Ishikawa (cell line): Measurements from ENCODE around the gene TRAIP.
A peak's percentile ranks its signal among the peaks of the same experiment; 100 is the strongest.

Source experiments
- CREB1 ChIP-seq: IDR thresholded peaks from 2 replicates; pipeline ENCODE4 v1.6.1; 2012; ENCODE audit warnings: low read depth
- EP300 ChIP-seq: IDR thresholded peaks from 2 replicates; pipeline ENCODE4 v1.6.1; 2012; ENCODE audit warnings: borderline replicate concordance
- RAD21 ChIP-seq: IDR thresholded peaks from 2 replicates; pipeline ENCODE4 v1.6.1; 2012; ENCODE audit warnings: low read depth
- TAF1 ChIP-seq: IDR thresholded peaks from 2 replicates; pipeline ENCODE4 v1.6.1; 2012; ENCODE audit warnings: low read depth, mild to moderate bottlenecking
- USF1 ChIP-seq: IDR thresholded peaks from 2 replicates; pipeline ENCODE4 v1.6.1; 2012

- TF ChIP-seq RAD21 (no peak; the same call in 1 of the 2 replicates), EP300 (no peak), TAF1 (peak; percentile 85), USF1 (no peak), CREB1 (peak; percentile 80)
Measured at GRCh38 chr3:49856181-49857005, at the start of gene TRAIP.
